Measurements from ENCODE around the gene WDR31. TPM values are rescaled to one million over a fixed set of nuclear protein-coding genes. Genes with fewer than 3 reads are reported as not detected.

Gene WDR31
- total RNA-seq, 2 donors from 2014 or later: 4.5 to 8.4 TPM

GRCh38 chr9:113306566-113306965 lies 33.5 kb downstream of the WDR31 start:
- H3K4me1 ChIP-seq (ENCODE audit: control insufficient read depth, insufficient read depth, low read length): no peaks in the 10 kb centered on the region
- no peaks in the 10 kb centered on the region for H3K9me3 ChIP-seq (ENCODE audit: control insufficient read depth, low read length)
- Mint-ChIP-seq H3K27me3 (ENCODE audit: insufficient read depth) (no peaks in the 10 kb centered on the region), H3K4me1 (peaks cover 5% of the 10 kb centered on the region), H3K27ac (no peak overlapping the region), H3K4me3 (no peak overlapping the region), H3K9me3 (no peaks in the 10 kb centered on the region), H3K36me3 (ENCODE audit: low read depth) (no peaks in the 10 kb centered on the region)
- WGBS, 2 experiments (ENCODE audit: insufficient coverage in 1 of 2, insufficient read length in 1 of 2): 100% methylated on average over 1 of the region's 1 CpG; no CpG with 5 or more reads in 1 of the 2 experiments
- no peak for DNase-seq
- no peaks in the 10 kb centered on the region for H3K36me3 ChIP-seq (ENCODE audit: control insufficient read depth, insufficient read depth, low read length)
- H3K4me3 ChIP-seq (ENCODE audit: low read length): no peak overlapping the region
- no peak for TF ChIP-seq CTCF (conservative IDR thresholded peaks at IDR 0.05)
- no peak overlapping the region for H3K27ac ChIP-seq (ENCODE audit: low read depth, low read length)
- no peak overlapping the region for H3K9ac ChIP-seq (ENCODE audit: extremely low read depth, low read length, poor library complexity, severe bottlenecking)
- H3K27me3 ChIP-seq (ENCODE audit: control insufficient read depth, insufficient read depth, low read length, poor library complexity, severe bottlenecking): no peaks in the 10 kb centered on the region

GRCh38 chr9:113302792-113303418 lies 37.2 kb downstream of the WDR31 start, which contains the start of gene RNF183:
RNF183 (minus strand) TSS chr9:113303376; CDS start chr9:113298184, 5,192 bp downstream.
- no peak within 1 kb of the TSS for H3K4me3 ChIP-seq (ENCODE audit: low read length)
- H3K4me1 ChIP-seq (ENCODE audit: control insufficient read depth, insufficient read depth, low read length): no peaks in the 10 kb centered on the region
- no peak for TF ChIP-seq CTCF (conservative IDR thresholded peaks at IDR 0.05)
- H3K4me3 Mint-ChIP-seq: no peak within 1 kb of the TSS
- WGBS, 2 experiments (ENCODE audit: insufficient coverage in 1 of 2, insufficient read length in 1 of 2): 90 to 94% methylated on average over 21 to 25 of the region's 25 CpGs
- no peaks in the 10 kb centered on the region for H3K27me3 ChIP-seq (ENCODE audit: control insufficient read depth, insufficient read depth, low read length, poor library complexity, severe bottlenecking)
- no peaks in the 10 kb centered on the region for H3K9me3 Mint-ChIP-seq
- no peaks in the 10 kb centered on the region for H3K36me3 ChIP-seq (ENCODE audit: control insufficient read depth, insufficient read depth, low read length)
- DNase-seq: peak; percentile 49
- H3K27ac Mint-ChIP-seq: no peak within 1 kb of the TSS
- H3K9me3 ChIP-seq (ENCODE audit: control insufficient read depth, low read length): no peaks in the 10 kb centered on the region
- no peaks in the 10 kb centered on the region for H3K36me3 Mint-ChIP-seq (ENCODE audit: low read depth)
- no peak within 1 kb of the TSS for H3K27ac ChIP-seq (ENCODE audit: low read depth, low read length)
- H3K4me1 Mint-ChIP-seq: peaks cover 5% of the 10 kb centered on the region
- H3K9ac ChIP-seq (ENCODE audit: extremely low read depth, low read length, poor library complexity, severe bottlenecking): no peak within 1 kb of the TSS
- no peaks in the 10 kb centered on the region for H3K27me3 Mint-ChIP-seq (ENCODE audit: insufficient read depth)

- Mint-ChIP-seq H3K4me1 (peaks cover 5% of the 10 kb centered on the region), H3K27ac (no peak overlapping the region), H3K4me3 (no peak overlapping the region), H3K9me3 (no peaks in the 10 kb centered on the region), H3K36me3 (ENCODE audit: low read depth) (no peaks in the 10 kb centered on the region), H3K27me3 (ENCODE audit: insufficient read depth) (no peaks in the 10 kb centered on the region)
- no peaks in the 10 kb centered on the region for H3K9me3 ChIP-seq (ENCODE audit: control insufficient read depth, low read length)
- no peaks in the 10 kb centered on the region for H3K36me3 ChIP-seq (ENCODE audit: control insufficient read depth, insufficient read depth, low read length)
- no peak overlapping the region for H3K9ac ChIP-seq (ENCODE audit: extremely low read depth, low read length, poor library complexity, severe bottlenecking)
- no peaks in the 10 kb centered on the region for H3K27me3 ChIP-seq (ENCODE audit: control insufficient read depth, insufficient read depth, low read length, poor library complexity, severe bottlenecking)
- WGBS, 2 experiments (ENCODE audit: insufficient coverage in 1 of 2, insufficient read length in 1 of 2): 92 to 95% methylated on average over 8 of the region's 8 CpGs
- no peak for DNase-seq
- H3K27ac ChIP-seq (ENCODE audit: low read depth, low read length): no peak overlapping the region
- no peak overlapping the region for H3K4me3 ChIP-seq (ENCODE audit: low read length)
- H3K4me1 ChIP-seq (ENCODE audit: control insufficient read depth, insufficient read depth, low read length): no peaks in the 10 kb centered on the region
- no peak for TF ChIP-seq CTCF (conservative IDR thresholded peaks at IDR 0.05)
Measured at GRCh38 chr9:113301548-113301947, 38.5 kb downstream of the WDR31 start.

Measured in endodermal cell (in vitro differentiated cells).